Measurements from ENCODE around the gene TEDDM1. TPM values are rescaled to one million over a fixed set of nuclear protein-coding genes. Genes with fewer than 3 reads are reported as not detected.

Gene TEDDM1
- total and polyA plus RNA-seq, 2 of the 13 experiments (the other 11 are each of a cell fraction or from before 2014, with no cell fraction given): not detected

DNA sequence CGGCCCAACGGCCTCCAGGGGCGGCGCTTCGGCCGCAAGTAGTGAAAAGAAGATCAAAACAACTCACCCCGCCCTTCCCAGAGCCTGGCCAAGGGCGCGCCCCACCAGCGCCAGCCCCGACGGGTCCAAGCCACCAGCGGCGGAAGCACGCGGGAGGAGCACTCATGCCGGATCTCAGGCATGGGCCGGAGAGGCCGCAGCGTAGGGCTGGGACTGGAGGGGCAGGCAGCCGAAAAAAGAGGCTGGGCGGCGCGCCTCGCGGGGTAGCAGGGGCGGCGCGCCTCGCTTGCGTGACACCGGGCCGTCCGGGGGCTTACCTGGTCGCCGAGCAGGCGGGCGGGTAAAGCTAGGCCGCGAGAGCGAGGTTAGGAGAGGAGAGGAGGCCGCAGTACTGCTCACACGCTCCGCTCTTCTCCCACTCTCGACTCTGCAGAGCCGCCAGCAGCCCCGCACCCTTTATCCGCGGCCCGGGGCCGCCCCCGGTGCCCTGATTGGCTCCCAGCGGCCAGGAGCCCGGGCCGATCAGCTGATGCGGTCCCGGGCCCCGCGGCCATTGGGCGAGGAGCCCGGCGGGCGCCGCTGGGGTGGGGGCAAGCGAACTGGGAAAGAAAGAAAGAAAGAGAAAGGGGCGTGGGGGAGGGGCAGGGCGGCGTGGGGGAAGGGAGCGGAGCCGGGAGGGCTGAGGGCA is 9.0 kb downstream of the TEDDM1 start, which contains the start of gene GLUL (continued):
- TF ChIP-seq, protein P1, sequence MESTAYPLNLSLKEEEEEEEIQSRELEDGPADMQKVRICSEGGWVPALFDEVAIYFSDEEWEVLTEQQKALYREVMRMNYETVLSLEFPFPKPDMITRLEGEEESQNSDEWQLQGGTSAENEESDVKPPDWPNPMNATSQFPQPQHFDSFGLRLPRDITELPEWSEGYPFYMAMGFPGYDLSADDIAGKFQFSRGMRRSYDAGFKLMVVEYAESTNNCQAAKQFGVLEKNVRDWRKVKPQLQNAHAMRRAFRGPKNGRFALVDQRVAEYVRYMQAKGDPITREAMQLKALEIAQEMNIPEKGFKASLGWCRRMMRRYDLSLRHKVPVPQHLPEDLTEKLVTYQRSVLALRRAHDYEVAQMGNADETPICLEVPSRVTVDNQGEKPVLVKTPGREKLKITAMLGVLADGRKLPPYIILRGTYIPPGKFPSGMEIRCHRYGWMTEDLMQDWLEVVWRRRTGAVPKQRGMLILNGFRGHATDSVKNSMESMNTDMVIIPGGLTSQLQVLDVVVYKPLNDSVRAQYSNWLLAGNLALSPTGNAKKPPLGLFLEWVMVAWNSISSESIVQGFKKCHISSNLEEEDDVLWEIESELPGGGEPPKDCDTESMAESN (CRISPR knock-in tag; conservative IDR thresholded peaks at IDR 0.05): peak; percentile 85; the same call in 1 of the 2 replicates
- TF ChIP-seq ZNF713 (CRISPR knock-in tag; IDR thresholded peaks at IDR 0.05) (no peak), ZNF143 (CRISPR knock-in tag; IDR thresholded peaks at IDR 0.05) (0 out of 2 replicates have a peak, but pooled peaks have one; percentile 15), ZNF205 (CRISPR knock-in tag; IDR thresholded peaks at IDR 0.05) (no peak; the same call in 1 of the 2 replicates), NR2F6 (IDR thresholded peaks at IDR 0.05) (no peak), NR2F6 (CRISPR knock-in tag; IDR thresholded peaks at IDR 0.05) (peak; percentile 20), TSC22D2 (CRISPR knock-in tag; IDR thresholded peaks at IDR 0.05; ENCODE audit: borderline replicate concordance) (peak; percentile 24; the same call in 1 of the 2 replicates), MAF1 (CRISPR knock-in tag; IDR thresholded peaks at IDR 0.05; ENCODE audit: borderline replicate concordance) (no peak), ZNF20 (CRISPR knock-in tag; IDR thresholded peaks at IDR 0.05) (peak; percentile 94; the same call in 1 of the 2 replicates), CENPT (CRISPR knock-in tag; IDR thresholded peaks at IDR 0.05; ENCODE audit: low read depth) (no peak), ZNF549 (CRISPR knock-in tag; IDR thresholded peaks at IDR 0.05) (no peak), GATAD1 (CRISPR knock-in tag; IDR thresholded peaks at IDR 0.05) (no peak), TAF15 (IDR thresholded peaks at IDR 0.05; ENCODE audit: low read depth, low read length, poor library complexity, severe bottlenecking) (peak; percentile 36), HOXA3 (CRISPR knock-in tag; IDR thresholded peaks at IDR 0.05) (0 out of 2 replicates have a peak, but pooled peaks have one; percentile 35), SOX6 (IDR thresholded peaks at IDR 0.05) (no peak), SOX6 (CRISPR knock-in tag; IDR thresholded peaks at IDR 0.05) (peak; percentile 56), ATM (IDR thresholded peaks at IDR 0.05; ENCODE audit: borderline replicate concordance) (no peak), ZFP36 (IDR thresholded peaks at IDR 0.05; ENCODE audit: borderline replicate concordance, low read depth, low read length, partially characterized antibody) (no peak)
- TF ChIP-seq, protein P2, sequence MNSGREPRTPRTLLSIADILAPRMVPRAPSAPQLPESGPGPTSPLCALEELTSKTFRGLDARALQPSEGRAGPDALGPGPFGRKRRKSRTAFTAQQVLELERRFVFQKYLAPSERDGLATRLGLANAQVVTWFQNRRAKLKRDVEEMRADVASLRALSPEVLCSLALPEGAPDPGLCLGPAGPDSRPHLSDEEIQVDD (CRISPR knock-in tag; IDR thresholded peaks at IDR 0.05; ENCODE audit: borderline replicate concordance): no peak
- TF ChIP-seq, protein P3, sequence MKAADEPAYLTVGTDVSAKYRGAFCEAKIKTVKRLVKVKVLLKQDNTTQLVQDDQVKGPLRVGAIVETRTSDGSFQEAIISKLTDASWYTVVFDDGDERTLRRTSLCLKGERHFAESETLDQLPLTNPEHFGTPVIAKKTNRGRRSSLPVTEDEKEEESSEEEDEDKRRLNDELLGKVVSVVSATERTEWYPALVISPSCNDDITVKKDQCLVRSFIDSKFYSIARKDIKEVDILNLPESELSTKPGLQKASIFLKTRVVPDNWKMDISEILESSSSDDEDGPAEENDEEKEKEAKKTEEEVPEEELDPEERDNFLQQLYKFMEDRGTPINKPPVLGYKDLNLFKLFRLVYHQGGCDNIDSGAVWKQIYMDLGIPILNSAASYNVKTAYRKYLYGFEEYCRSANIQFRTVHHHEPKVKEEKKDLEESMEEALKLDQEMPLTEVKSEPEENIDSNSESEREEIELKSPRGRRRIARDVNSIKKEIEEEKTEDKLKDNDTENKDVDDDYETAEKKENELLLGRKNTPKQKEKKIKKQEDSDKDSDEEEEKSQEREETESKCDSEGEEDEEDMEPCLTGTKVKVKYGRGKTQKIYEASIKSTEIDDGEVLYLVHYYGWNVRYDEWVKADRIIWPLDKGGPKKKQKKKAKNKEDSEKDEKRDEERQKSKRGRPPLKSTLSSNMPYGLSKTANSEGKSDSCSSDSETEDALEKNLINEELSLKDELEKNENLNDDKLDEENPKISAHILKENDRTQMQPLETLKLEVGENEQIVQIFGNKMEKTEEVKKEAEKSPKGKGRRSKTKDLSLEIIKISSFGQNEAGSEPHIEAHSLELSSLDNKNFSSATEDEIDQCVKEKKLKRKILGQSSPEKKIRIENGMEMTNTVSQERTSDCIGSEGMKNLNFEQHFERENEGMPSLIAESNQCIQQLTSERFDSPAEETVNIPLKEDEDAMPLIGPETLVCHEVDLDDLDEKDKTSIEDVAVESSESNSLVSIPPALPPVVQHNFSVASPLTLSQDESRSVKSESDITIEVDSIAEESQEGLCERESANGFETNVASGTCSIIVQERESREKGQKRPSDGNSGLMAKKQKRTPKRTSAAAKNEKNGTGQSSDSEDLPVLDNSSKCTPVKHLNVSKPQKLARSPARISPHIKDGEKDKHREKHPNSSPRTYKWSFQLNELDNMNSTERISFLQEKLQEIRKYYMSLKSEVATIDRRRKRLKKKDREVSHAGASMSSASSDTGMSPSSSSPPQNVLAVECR (CRISPR knock-in tag; IDR thresholded peaks at IDR 0.05; ENCODE audit: borderline replicate concordance): peak; percentile 91
- TF ChIP-seq, protein P4, sequence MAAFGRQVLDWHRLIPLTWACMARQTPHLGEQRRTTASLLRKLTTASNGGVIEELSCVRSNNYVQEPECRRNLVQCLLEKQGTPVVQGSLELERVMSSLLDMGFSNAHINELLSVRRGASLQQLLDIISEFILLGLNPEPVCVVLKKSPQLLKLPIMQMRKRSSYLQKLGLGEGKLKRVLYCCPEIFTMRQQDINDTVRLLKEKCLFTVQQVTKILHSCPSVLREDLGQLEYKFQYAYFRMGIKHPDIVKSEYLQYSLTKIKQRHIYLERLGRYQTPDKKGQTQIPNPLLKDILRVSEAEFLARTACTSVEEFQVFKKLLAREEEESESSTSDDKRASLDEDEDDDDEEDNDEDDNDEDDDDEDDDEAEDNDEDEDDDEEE (CRISPR knock-in tag; IDR thresholded peaks at IDR 0.05): peak; percentile 69; the same call in 1 of the 2 replicates
- TF ChIP-seq, protein P5, sequence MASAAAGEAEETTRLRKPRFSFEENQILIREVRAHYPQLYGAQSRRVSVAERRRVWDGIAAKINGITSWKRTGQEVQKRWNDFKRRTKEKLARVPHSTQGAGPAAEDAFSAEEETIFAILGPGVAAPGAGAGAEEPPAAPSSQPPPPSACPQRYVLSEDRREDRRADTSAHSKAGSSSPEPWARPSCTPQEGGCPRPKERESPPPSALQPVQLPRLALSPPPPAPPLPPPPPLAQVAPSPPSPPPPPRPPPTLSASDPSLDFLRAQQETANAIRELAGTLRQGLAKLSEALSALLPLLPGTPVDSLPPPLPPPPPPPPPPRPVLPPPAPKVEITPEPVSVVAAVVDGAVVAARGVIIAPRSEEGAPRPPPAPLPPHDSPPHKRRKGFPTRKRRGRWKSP (CRISPR knock-in tag; IDR thresholded peaks at IDR 0.05): peak; percentile 58
